HCT116 (cell line): Measurements from ENCODE around the gene ASIC5.

ENCODE experiments used
- CTCF ChIP-seq, 3 experiments: fragments of 200-600 bp in 1 of 3; sonication (generic) in 1 of 3; IDR thresholded peaks in 2 of 3; conservative IDR thresholded peaks in 1 of 3; 2 replicates each; pipeline ENCODE4 v1.5.1; 2012 to 2017; ENCODE audit warnings: low read depth in 2 of 3, low read length in 2 of 3, antibody characterized with exemption in 1 of 3, borderline replicate concordance in 1 of 3, control low read depth in 1 of 3, mild to moderate bottlenecking in 1 of 3, mixed read lengths in 1 of 3, mixed run types in 1 of 3, moderate library complexity in 1 of 3; ENCODE audit not compliant: insufficient read depth in 1 of 3
- EZH2 ChIP-seq: fragments of 200-600 bp; sonication (generic); IDR thresholded peaks from 2 replicates; pipeline ENCODE4 v1.6.1; 2017; ENCODE audit warnings: antibody characterized with exemption, mixed run types

GRCh38 chr4:155879767-155880166 lies 13.7 kb upstream of the ASIC5 start:
- no peak for TF ChIP-seq EZH2
- no peak for TF ChIP-seq CTCF (IDR thresholded peaks at IDR 0.05 in 2 of 3, conservative IDR thresholded peaks at IDR 0.05 in 1 of 3; ENCODE audit: borderline replicate concordance in 1 of 3, insufficient read depth in 1 of 3, low read depth in 2 of 3, low read length in 2 of 3)
